Naive thymus-derived CD8-positive, alpha-beta T cell (primary cell): ENCODE data around the gene DPM2. TPM values are rescaled to one million over a fixed set of nuclear protein-coding genes. Genes with fewer than 3 reads are reported as not detected.

ENCODE experiments used
- ATAC-seq, 2 donors: fragments of 150-1000 bp; cut with Tn5 transposase in 1 of 2; sonication (Bioruptor Pico), chemical (Tn5 transposase) in 1 of 2; 1 replicate in 1 of 2; 2 replicates in 1 of 2; pipeline ENCODE4 v1.10.0; 2021; ENCODE audit warnings: mild to moderate bottlenecking in 2 of 2, moderate library complexity in 2 of 2
- POLR2A ChIA-PET: fragments of 350-600 bp; sonication (Branson Sonifier 250); formaldehyde crosslinking; loops from one replicate; lab custom pipeline; 2021; ENCODE audit warnings: antibody characterized with exemption; lab: Charles Lee
- DNase-seq, 10 donors: peaks; one replicate each; pipeline versions ENCODE4 v3.0.0 to v3.0.0-alpha.2; 2020 to 2022
- H3K27ac Mint-ChIP-seq, 10 donors: one replicate each; pipeline ENCODE4 v1.8.0; 2020 to 2022; ENCODE audit warnings: mild to moderate bottlenecking in 10 of 10, mixed read lengths in 10 of 10, moderate library complexity in 4 of 10, inconsistent platforms in 1 of 10
- H3K27me3 Mint-ChIP-seq, 5 donors: one replicate each; pipeline ENCODE4 v1.8.0; 2021 to 2022; ENCODE audit warnings: mixed read lengths in 5 of 5
- H3K36me3 Mint-ChIP-seq, 3 donors: one replicate each; pipeline ENCODE4 v1.8.0; 2020 to 2022; ENCODE audit warnings: mixed read lengths in 3 of 3, mild to moderate bottlenecking in 2 of 3, inconsistent platforms in 1 of 3
- H3K4me1 Mint-ChIP-seq, 4 donors: one replicate each; pipeline ENCODE4 v1.8.0; 2021 to 2022; ENCODE audit warnings: mixed read lengths in 4 of 4
- H3K4me3 Mint-ChIP-seq, 10 donors: one replicate each; pipeline ENCODE4 v1.8.0; 2020 to 2022; ENCODE audit warnings: mild to moderate bottlenecking in 10 of 10, mixed read lengths in 10 of 10, moderate library complexity in 6 of 10, inconsistent platforms in 1 of 10
- H3K9me3 Mint-ChIP-seq, 9 donors: one replicate each; pipeline ENCODE4 v1.8.0; 2020 to 2022; ENCODE audit warnings: mixed read lengths in 9 of 9, mild to moderate bottlenecking in 3 of 9, inconsistent platforms in 1 of 9, moderate library complexity in 1 of 9
- polyA plus RNA-seq, 3 donors: library from polyadenylated mRNA; unstranded; fragments of 300-500 nt; fragmentation: Illumina TruSeq; gene quantifications; one replicate each; pipeline ENCODE4 v1.2.3, GENCODE V29; 2021
- total RNA-seq, 8 experiments: library from RNA in 2 of 8; stranded (reverse) in 2 of 8; gene quantifications; one replicate each; pipeline ENCODE4 v1.2.3 and lab custom pipeline; 2021 to 2026

Gene DPM2
- total and polyA plus RNA-seq, 5 experiments from 2014 or later = 28.5 to 74.6 (median 34.7) TPM

DNA sequence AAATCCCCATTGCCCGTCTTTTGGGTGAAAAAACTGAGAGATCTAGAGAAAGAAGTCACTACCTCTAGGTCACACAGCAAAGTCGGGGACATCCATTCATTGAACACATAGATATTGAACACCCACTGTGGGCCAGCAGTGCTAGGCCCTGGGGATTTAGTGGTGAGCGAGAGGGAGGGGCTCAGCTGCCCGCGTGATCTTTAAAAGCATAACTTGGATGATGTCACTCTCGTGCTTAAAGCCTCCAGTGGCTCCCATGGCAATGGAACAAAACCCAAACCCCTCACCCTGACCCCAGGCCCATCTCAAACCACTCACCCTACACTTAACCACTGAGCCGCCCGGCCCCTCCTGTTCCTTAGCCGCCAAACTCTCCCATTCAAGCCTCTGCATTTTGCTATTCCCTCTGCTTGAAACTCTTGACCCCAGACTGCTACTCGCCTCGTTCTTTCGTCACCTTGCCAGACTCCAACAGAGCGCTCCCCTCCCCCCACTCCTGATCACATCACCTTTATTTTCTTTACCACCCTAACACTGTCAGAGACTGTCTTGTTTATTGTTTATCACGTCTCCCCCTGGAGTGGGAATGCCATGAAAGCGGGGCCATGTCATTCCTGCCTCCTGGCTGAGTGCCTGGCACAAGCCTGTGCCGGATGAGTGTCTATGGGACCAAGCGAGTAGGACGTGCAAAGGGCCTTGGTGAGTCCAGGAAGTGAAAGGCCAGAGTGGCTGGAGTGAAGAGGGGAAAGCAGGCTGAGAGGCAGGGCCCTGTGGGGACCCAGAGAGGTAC is 6.4 kb downstream of the DPM2 start:
- DNase-seq (no peak), ATAC-seq (peak; percentile 4 to 6)
- H3K36me3 Mint-ChIP-seq = no peaks in the 10 kb centered on the region
- H3K9me3 Mint-ChIP-seq = peaks cover 0 to 2% (median 0%) of the 10 kb centered on the region in 9 donors
- peaks cover 22 to 54% (median 50%) of the 10 kb centered on the region in 4 donors for H3K4me1 Mint-ChIP-seq
- H3K27me3 Mint-ChIP-seq = no peaks in the 10 kb centered on the region
- H3K27ac Mint-ChIP-seq = peak overlapping the region; percentile 31 to 92 (median 78)
- peak overlapping the region; percentile 70 to 85 (median 80) for H3K4me3 Mint-ChIP-seq
- POLR2A ChIA-PET = interaction anchor here (0.5 to 3.3 kb wide), 11 partner anchors 7 to 574 kb away, joined by 3 to 13 read pairs (median 3); partner anchors contain the start of genes ENG, NAIF1 and ST6GALNAC4

DNA sequence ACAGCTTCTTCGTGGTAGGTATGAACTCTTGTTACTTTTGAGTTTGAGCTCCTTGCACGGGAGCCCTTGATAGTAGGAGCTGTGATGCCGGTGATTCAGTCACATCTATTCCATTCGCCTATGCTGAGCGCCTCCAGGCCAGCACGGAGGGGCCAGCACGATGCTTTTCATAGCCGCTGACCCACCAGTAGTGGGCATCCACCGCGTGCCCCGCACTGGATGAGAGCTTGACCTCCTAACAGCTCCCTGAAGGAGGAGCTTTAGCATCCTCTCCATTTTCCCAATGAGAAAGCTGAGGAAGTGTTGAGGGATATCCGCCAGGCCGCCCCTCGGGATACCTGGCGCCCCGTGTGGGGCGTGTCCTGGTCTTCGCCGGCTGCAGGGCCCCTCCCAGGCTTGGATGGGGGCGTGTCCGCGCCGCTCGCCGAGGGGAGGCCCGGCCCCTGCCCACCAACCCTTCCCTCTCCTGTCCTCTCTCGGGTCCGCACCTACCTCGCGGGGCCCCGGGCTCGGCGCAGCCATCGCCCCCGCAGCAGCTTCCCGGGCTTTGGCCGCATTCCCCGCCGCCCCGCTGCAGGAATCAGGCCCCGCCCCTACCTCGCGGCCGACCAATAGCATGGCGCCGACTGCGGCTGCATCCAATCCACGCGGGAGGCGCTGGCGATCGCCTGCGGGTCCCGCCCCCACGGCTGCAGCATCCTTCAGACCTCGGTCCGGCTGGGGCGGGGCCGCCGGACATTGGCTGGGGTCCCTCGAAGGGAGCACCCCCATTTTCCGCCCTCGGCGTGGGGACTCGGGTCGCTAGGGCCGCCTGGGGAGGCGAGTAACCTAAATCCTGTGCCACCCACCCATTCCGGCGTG is 7.2 kb downstream of the DPM2 start, which contains the start of gene PIP5KL1:
PIP5KL1 (minus strand) TSS at position 547 of the 861 bp plus-strand sequence; CDS start at position 522, 25 bp downstream.
- Mint-ChIP-seq H3K36me3 (no peaks in the 10 kb centered on the region), H3K4me3 (peak within 1 kb of the TSS; percentile 70 to 85 (median 80)), H3K27me3 (peaks cover 0 to 2% (median 0%) of the 10 kb centered on the region in 5 donors), H3K27ac (peak within 1 kb of the TSS; percentile 31 to 92 (median 78)), H3K4me1 (peaks cover 15 to 47% (median 42%) of the 10 kb centered on the region in 4 donors), H3K9me3 (peaks cover 0 to 2% (median 0%) of the 10 kb centered on the region in 9 donors)
- ATAC-seq (peak; percentile 59 to 65), DNase-seq (peak; percentile 36 to 78 (median 71))
- POLR2A ChIA-PET = interaction anchor here (0.5 to 3.2 kb wide), 10 partner anchors 8 to 104 kb away, joined by 3 to 17 read pairs (median 4); partner anchors contain the start of gene DPM2

DNA sequence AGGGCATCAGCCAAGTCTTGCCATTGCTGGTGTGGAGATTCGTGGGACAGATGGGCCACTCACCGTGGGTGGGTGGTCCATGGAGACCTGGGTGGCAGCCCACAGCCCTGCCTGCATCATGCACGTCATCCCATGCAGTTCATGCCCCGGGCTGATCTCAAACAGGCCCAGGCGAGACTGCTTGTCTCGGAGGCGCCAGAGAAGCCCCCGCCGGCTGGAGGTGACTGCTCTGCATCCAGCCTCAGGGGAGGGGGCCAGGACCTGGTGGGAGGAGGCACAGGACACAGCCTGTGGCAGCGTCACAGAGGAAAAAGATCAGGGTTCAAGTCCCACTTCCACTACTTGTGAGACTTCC is 8.1 kb downstream of the DPM2 start:
- H3K9me3 Mint-ChIP-seq = peaks cover 0 to 2% (median 0%) of the 10 kb centered on the region in 9 donors
- peaks cover 0 to 6% (median 4%) of the 10 kb centered on the region in 5 donors for H3K27me3 Mint-ChIP-seq
- POLR2A ChIA-PET = interaction anchor here (0.8 to 3.2 kb wide), 11 partner anchors 9 to 105 kb away, joined by 3 to 17 read pairs (median 4); partner anchors contain the start of genes DPM2 and EEIG1
- DNase-seq (no peak), ATAC-seq (no peak)
- peaks cover 15 to 41% (median 37%) of the 10 kb centered on the region in 4 donors for H3K4me1 Mint-ChIP-seq
- peak overlapping the region in 2 of 10 donors; percentile 24 to 90 for H3K27ac Mint-ChIP-seq
- peak overlapping the region; percentile 60 to 85 (median 69) for H3K4me3 Mint-ChIP-seq
- no peaks in the 10 kb centered on the region for H3K36me3 Mint-ChIP-seq

DNA sequence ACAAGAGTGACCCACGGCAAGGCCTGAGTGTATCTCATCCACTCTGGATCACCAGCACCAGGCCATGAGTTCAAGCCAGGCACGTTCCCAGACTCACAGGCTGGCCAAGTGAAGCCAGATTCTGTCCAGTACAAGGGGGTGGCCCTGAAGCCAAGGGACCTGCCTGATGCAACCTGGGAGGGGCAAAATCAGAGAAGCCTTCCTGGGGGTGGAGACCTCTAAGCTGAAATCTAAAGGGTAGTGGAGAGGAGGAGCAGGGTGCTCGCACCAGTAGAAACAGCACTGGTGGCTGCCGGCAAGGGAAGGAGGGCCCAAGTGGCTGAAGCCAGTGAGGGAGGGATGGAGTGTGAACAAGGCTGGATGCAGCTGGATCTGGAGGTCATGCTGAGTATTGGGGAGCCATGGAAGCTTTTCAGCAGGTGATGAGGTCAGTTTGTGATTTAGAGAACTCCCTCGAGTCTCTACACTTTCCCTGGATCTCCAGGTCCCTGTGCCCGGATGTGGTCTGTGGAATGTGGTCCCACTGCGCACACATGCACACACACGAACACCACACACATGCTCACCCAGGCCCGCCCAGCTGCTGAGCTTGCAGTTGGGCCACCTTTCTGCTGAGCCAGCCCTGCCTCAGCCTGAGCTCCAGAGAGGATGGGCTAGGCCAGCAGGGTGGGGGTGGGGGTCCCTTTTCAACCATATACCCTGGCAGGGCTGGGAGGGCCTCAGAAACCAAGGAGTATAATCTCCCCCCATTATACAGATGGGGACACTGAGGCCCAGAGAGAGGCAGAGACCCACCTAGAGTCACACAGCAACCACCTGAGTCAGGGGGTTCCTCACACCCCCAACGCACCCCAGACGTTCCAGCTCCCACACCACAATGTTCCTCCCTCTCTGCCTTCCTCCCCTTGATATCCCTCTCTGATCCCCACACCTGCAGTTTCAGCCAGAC is 8.7 kb downstream of the DPM2 start:
- Mint-ChIP-seq H3K36me3 (no peaks in the 10 kb centered on the region), H3K4me3 (peak overlapping the region; percentile 22 to 80 (median 64)), H3K4me1 (peaks cover 12 to 35% (median 32%) of the 10 kb centered on the region in 4 donors), H3K27ac (peak overlapping the region in 7 of 10 donors; percentile 11 to 90 (median 56)), H3K27me3 (peaks cover 0 to 6% (median 4%) of the 10 kb centered on the region in 5 donors), H3K9me3 (peaks cover 0 to 2% (median 0%) of the 10 kb centered on the region in 9 donors)
- no peak for DNase-seq
- POLR2A ChIA-PET = interaction anchor here (0.5 to 3.2 kb wide), 11 partner anchors 10 to 1099 kb away, joined by 3 to 17 read pairs (median 4); partner anchors contain the start of genes DPM2, EEIG1 and ST6GALNAC4
- ATAC-seq = no peak

DNA sequence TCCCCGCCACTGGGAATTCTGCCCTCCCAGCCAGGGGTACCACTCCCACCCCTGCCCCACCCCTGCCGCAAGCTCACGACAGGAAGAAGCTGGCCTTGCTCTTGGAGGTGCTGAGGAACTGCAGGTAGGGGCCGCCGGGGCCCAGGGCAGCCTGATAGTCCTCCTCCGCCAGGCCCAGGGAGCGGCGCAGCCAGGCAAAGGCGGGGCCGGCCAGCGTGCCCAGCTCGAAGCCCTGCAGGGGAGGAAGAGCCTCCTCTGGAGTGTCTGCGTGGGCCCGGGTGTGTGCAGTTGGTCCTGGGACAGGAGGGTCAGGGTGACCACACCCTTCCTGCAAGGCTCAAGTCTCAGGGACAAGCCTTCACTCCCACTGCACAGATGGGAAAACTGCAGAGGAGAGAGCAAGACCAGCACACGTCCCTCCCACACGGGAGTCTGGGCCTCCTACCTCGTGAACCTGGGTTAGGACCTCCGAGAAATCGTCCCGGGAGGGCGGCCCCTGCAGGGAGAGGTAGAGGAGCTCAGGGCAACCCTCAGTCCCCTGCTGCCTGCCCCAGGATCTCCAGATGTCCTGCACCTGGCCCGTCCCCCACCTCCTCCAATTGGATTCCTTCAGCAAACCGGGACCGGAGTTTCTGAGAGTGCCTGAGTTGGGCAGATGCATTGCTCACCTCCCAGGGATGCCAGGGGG is 9.5 kb downstream of the DPM2 start:
- peaks cover 12 to 34% (median 28%) of the 10 kb centered on the region in 4 donors for H3K4me1 Mint-ChIP-seq
- H3K27me3 Mint-ChIP-seq = peaks cover 0 to 7% (median 4%) of the 10 kb centered on the region in 5 donors
- no peak for DNase-seq
- peak overlapping the region in 9 of 10 donors; percentile 22 to 83 (median 63) for H3K4me3 Mint-ChIP-seq
- peak; percentile 4 to 15 for ATAC-seq
- POLR2A ChIA-PET = interaction anchor here (0.6 to 3.2 kb wide), 7 partner anchors 10 to 68 kb away, joined by 4 to 17 read pairs (median 8); partner anchors contain the start of genes DPM2 and ST6GALNAC4
- H3K36me3 Mint-ChIP-seq = no peaks in the 10 kb centered on the region
- peak overlapping the region in 4 of 10 donors; percentile 45 to 83 (median 57) for H3K27ac Mint-ChIP-seq
- peaks cover 0 to 2% (median 0%) of the 10 kb centered on the region in 9 donors for H3K9me3 Mint-ChIP-seq

DNA sequence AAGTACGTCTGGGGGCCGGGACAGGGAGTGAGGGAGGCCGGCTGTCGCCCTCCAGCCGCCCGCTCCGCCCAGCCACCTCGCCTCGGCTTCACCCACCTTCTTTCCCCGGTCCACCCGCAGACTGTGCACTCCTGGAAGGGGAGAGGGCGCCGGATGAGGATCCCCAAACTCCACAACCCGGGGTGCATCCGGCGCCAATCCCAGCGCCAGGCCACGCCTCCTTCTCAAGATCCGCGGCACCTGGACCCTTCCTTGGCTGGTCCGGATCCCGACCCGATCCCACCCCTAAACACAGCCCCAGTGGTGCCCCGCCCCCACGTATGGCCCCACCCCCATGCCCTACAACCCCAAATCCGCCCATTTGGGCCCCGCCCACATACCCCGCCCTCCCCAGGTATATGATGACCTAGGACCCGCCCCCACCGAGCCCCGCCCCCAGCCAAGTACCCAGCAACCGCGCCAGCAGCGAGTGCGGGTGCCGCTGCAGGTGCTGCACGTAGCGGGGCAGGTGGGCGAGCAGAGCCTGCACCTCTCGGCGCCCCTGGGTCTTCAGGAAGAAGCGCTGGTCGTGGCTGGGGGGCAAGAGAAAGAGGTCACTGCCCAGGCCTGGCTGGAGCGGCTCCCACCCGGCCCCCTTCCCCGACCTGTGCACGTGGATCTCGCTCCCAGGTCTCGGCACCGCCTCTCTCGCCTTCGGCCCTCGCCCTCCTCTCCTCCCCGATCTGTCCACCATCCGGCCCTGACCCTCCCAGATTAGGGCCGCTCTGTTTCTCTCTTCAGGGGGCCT is 10.3 kb downstream of the DPM2 start:
- peaks cover 0 to 7% (median 4%) of the 10 kb centered on the region in 5 donors for H3K27me3 Mint-ChIP-seq
- peaks cover 0 to 2% (median 0%) of the 10 kb centered on the region in 9 donors for H3K9me3 Mint-ChIP-seq
- H3K27ac Mint-ChIP-seq = peak overlapping the region in 1 of 10 donors; percentile 73
- peak in 9 of 10 donors; percentile 48 to 89 (median 68) for DNase-seq
- H3K4me3 Mint-ChIP-seq = peak overlapping the region; percentile 59 to 83 (median 68)
- ATAC-seq = peak; percentile 47 to 58
- peaks cover 12 to 30% (median 25%) of the 10 kb centered on the region in 4 donors for H3K4me1 Mint-ChIP-seq
- POLR2A ChIA-PET = interaction anchor here (0.6 to 3.2 kb wide), 8 partner anchors 10 to 142 kb away, joined by 4 to 17 read pairs (median 7); partner anchors contain the start of genes CDK9, DPM2 and ST6GALNAC4
- H3K36me3 Mint-ChIP-seq = no peaks in the 10 kb centered on the region

DNA sequence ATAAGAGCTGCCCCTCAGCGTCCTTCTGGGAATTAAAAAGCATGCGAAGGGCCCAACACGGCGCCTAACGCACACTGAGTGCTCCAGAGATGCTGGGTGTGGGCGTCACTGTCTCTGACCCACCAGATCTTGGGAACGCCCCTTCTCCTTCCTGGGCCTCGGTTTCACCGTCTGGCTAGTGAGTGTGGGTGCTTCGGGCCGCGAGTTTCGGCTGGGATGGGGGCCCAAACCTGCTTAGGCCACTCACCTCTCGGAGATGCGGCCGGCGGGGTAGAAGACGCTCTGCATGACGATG is 10.8 kb downstream of the DPM2 start:
- Mint-ChIP-seq H3K4me1 (peaks cover 15 to 32% (median 28%) of the 10 kb centered on the region in 4 donors), H3K9me3 (peaks cover 0 to 2% (median 0%) of the 10 kb centered on the region in 9 donors), H3K36me3 (no peaks in the 10 kb centered on the region), H3K27me3 (peaks cover 0 to 7% (median 4%) of the 10 kb centered on the region in 5 donors), H3K4me3 (peak overlapping the region; percentile 59 to 83 (median 68)), H3K27ac (no peak overlapping the region)
- POLR2A ChIA-PET = interaction anchor here (1.3 to 1.5 kb wide), 2 partner anchors 9 to 141 kb away, joined by 5 to 6 read pairs; partner anchors contain the start of gene CDK9
- ATAC-seq = peak; percentile 7 to 10
- no peak for DNase-seq

DNA sequence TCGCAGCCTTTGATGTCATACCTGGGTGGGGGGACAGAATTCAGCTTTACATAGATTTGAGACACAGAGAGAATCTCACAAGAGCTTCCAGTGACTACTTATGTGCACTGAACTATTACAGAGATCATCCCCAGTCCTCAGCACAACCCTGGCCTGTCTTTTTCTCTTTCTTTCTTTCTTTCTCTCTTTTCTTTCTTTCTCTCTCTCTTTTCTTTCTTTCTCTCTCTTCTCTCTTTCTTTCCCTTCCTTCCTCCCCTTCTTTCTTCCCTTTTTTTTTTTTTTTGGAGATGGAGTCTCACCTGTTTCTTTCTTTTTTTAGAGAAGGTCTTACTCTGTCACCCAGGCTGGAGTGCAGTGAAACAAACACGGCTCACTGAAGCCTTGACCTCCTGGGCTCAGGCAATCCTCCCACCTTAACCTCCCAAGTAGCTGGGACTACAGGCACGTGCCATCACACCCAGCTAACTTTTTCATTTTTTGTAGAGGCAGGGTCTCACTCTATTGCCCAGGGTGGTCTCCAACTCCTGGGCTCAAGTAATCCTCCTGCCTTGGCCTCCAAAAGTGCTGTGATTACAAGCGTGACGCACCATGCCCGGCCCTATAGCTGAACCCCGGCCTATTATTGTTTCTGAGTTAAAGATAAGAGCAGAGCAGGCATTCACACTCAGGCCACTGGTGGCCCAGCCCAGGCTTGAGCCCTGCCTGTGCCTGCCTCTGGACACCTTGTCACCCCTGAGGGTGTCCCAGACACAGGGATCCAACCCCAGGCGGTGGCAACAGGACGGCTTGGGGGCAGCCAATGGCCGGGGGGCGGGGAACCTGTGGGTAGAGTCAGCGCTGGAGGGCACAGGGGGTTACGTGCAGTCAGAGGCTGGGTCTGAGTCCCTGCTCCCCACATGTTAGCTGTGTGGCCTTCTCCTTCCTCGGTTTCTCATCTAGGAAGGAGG is 11.4 kb downstream of the DPM2 start:
- no peak for DNase-seq
- POLR2A ChIA-PET = interaction anchor here (1.3 to 1.5 kb wide), 3 partner anchors 9 to 140 kb away, joined by 5 to 6 read pairs (median 5); partner anchors contain the start of gene CDK9
- H3K27me3 Mint-ChIP-seq = peaks cover 0 to 7% (median 4%) of the 10 kb centered on the region in 5 donors
- no peak for ATAC-seq
- no peaks in the 10 kb centered on the region for H3K9me3 Mint-ChIP-seq
- peak overlapping the region; percentile 13 to 83 (median 61) for H3K4me3 Mint-ChIP-seq
- peak overlapping the region in 2 of 10 donors; percentile 53 to 78 for H3K27ac Mint-ChIP-seq
- H3K4me1 Mint-ChIP-seq = peaks cover 11 to 33% (median 29%) of the 10 kb centered on the region in 4 donors
- no peaks in the 10 kb centered on the region for H3K36me3 Mint-ChIP-seq
